ENCODE data around the gene LENEP. TPM values are rescaled to one million over a fixed set of nuclear protein-coding genes. Genes with fewer than 3 reads are reported as not detected.

LENEP gene, protein sequence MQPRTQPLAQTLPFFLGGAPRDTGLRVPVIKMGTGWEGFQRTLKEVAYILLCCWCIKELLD
- 0.93 and 0.98 TPM in 2 replicates for total RNA-seq

- intact Hi-C loops (cut with micrococcal nuclease): no loop called here
Measured at GRCh38 chr1:154993572-154994268, at the start of gene LENEP. TSS of gene LENEP (plus strand) at chr1:154993586. CDS start at chr1:154993608, 22 bp downstream.

DNA sequence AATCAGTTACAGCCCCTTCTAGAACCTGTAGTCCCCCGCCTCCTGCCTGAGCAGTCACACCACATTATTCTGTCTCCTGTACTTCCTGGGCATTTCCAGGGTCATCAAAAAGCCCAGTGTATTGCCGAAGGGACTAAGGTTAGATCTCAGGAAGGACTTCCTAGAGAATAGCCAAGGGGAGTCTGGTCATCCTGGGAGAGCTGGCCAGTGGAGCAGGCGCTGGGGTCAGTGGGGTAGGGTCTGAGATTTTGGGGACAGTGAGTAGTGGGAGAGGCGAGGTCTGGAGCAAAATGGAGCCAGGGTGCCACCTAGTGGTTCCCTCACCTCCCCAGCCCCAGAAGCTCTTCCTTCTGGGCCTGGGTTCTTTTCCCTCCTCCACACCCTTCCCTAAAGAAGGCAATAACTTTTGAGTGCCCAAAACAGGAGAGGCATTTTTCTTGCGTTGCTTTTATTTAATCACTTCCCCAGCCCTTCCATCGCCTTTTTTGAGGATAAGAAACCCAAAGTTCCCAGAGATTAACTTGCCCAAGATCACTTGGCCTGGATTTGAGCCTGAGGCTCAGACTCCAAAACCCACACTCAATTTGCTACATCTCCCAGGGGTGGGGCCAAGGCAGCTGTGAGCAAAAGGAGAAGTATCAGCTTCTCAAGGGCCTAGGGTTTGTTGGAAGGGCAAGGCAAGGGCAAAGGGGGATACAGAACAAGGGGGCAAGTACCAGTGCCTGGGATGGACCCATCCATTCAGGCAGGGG is 49.6 kb upstream of the LENEP start:
- intact Hi-C loops (cut with micrococcal nuclease): no loop called here

DNA sequence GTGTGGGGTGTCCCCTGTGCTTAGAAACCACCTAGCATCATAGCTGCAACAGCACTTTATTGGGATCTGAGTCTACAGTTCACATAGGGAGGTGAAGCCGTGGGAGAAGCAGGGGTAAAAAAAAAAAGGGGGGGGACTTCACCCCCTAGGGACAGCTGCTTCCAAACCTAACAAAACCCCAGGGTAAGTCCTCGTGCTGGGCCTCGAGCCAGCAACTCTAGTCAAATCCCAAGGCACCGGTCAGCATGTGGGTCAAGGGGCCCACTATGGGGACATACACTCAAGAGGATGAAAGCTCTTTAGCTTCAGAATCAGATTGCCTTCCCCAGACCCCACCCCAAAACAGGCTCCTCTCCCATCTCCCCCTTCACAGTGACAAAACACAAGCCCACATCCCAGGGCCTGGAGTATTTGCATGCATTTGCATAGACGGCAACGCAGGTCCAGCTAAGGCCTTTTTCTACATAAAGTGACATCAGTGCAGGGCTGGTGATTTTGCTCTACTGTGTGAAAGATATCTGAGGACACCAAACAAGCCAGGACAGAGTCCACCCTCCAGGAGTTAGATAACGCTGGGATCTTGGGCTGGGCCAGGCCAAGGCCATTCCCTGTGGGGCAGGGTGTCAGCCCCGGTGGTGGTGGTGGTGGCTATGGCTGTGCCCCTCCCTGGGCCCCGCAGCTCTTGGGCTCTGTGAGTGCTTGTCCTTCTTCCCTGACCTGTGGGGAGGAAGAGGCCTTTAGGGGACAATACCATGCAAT is 48.8 kb upstream of the LENEP start:
- intact Hi-C loops (cut with micrococcal nuclease): no loop called here

DNA sequence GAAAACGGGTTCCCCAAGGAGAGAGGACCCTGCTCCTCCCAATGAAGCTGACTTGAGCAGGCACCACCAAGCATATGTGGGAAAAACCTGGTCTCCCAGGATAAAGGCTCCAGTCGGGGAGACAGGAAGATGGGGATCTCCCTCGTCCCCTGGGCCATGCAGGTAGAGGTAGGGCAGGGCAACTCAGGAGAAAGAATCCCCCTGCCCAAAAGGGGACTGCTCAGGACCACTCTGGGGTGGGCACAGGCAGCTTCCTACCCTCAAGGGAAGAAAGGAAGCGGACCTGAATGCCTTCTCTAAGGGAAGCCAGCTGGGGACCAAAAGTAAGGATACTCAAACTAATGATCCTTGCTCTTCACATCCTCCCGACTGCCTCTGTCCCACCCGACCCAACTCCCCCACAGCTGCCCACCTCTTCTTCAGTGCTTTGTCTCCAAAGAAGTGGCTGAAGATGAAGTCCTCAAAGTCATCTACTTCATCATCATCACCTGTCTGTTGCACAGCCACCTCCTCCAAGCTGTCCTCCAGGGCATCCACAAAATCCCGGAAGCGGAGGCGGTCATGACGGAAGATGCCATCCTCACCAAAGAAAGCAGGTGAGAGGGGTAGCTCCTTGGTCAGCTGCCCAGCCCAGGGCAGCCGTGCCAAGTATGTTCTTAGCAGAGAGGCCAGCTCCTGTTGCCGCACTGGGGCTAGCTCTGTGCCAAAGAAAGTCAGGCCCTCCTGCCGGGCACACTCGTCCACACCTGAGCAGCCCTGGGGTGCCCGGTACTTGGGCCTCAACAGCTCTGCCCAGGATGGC is 48.0 kb upstream of the LENEP start:
- intact Hi-C loops (cut with micrococcal nuclease): no loop called here

DNA sequence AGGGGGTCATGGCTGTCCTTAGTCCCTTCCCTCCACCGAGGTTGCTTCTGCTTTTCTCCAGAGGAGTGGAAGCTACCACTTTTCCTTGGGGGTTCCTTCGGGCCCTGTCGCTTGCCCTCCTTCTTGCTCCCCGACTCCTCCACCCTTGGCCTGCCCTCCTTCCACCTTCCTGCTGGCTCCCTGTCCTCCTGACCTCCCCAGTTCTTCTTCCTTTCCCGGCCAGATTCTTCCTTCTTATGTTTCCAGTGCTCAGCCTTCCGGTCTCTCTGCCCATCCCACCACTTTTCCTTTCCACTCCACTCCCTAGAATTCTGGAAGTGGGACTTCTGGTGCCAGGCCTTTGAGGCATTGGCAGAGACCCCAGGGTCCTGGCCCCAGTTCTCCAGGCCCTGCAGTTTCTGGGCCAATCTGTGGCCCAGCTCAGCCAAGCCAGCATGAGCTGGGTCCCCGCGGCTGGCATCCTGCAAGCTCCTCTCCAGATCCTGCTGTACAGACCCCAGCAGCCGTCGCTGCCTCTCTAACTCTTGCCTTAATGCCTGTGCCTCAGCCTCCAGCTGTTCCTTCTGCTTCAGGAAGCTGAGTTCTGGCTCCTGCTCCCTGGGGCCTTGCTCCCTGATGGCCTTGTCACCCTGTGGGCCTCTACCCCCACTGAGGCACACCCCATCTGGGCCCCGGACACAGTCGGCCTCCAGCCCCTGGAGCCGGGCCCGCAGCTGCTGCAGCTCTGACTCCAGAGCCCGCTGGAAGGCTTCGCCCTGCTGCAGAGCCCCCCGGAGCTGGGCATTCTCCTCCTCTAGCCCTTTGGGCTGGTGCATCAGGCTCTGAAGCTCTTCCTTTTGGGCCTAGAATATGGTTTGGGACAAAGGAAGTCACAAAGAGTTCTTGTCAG is 47.2 kb upstream of the LENEP start:
- intact Hi-C loops (cut with micrococcal nuclease): no loop called here

DNA sequence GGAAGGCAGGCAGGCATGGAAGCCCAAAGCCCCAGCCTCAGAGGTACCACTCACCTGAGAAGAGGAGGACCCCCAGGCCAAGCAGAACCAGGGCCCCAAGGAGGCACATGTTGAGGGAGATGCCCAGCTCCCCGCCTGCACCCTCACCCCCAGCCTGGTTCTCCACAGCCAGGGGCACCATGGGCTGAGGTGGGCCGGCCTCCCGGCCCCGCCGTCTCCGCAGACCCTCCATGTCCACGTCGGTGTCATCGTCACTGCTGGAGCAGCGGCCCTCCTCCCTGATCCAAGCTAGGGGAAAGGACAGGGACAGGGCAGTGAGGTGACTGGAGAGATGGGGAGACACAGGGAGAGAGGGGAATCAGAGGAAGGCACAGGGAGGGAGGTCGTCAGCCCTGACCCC is 45.3 kb upstream of the LENEP start:
- intact Hi-C loops (cut with micrococcal nuclease): no loop called here

- intact Hi-C loops (cut with micrococcal nuclease): loop anchor here (10.0 kb wide), 1 partner anchor 1553 kb away; the partner anchor contains the start of gene MEF2D
Measured at GRCh38 chr1:154951901-154952657, 41.3 kb upstream of the LENEP start.

DNA sequence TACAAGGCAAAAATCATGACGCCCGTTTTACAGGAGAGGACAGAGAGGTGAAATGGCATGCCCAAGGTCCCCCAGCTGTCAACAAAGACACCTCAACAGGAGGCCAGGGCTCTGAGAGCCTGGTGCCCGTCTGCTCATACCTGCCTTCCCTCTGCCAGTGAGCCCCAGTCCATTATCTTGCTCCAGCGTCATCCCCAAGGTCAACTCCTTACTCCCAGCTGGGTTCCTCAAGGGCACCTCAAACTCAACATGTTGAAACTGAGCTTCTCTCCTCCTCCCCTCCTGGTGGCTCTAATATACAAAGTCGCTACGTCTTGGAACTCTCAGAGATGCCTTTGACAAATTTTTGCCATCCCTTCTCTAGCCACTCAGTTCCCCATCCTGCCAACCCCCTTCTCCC is 40.7 kb upstream of the LENEP start:
- intact Hi-C loops (cut with micrococcal nuclease): loop anchor here (10.0 kb wide), 1 partner anchor 1552 kb away; the partner anchor contains the start of gene MEF2D

GRCh38 chr1:154953611-154954038 is 39.8 kb upstream of the LENEP start:
- intact Hi-C loops (cut with micrococcal nuclease): loop anchor here (2.0 to 10.0 kb wide), 3 partner anchors 109 to 1551 kb away; partner anchors contain the start of genes ATP8B2, EFNA4 and MEF2D

DNA sequence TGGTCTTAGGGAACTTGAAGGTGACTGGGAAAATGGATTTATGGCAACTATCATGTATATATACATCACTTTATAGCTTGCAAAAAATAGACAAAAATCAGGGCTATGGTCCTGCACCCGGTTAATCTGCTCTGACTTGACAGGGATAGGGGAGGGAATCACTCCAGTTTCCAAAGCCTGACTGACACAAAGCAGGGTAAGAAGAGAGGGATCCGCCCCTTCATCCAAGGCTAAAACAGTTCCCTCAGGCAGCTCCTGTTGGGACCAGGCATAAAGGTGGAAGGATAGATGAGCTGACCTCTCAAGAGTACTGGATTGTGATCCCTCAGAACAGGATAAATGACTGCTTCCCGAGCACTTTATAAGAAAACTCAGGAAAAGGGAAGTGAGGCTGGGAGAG is 38.8 kb upstream of the LENEP start:
- intact Hi-C loops (cut with micrococcal nuclease): loop anchor here (2.0 to 10.0 kb wide), 3 partner anchors 108 to 1550 kb away; partner anchors contain the start of genes ATP8B2, EFNA4 and MEF2D

- intact Hi-C loops (cut with micrococcal nuclease): loop anchor here (1.0 to 10.0 kb wide), 9 partner anchors 18 to 1550 kb away; partner anchors contain the start of genes ADAR, ATP8B2, CKS1B and EFNA4
Measured at GRCh38 chr1:154955039-154955717, 38.2 kb upstream of the LENEP start.

- intact Hi-C loops (cut with micrococcal nuclease): loop anchor here (1.0 to 10.0 kb wide), 9 partner anchors 18 to 1549 kb away; partner anchors contain the start of genes ADAR, ATP8B2, CKS1B and EFNA4
Measured at GRCh38 chr1:154955718-154956543, 37.5 kb upstream of the LENEP start, which contains the start of gene PBXIP1. TSS of gene PBXIP1 (minus strand) at chr1:154956099. CDS start at chr1:154953721, 2,378 bp downstream.

DNA sequence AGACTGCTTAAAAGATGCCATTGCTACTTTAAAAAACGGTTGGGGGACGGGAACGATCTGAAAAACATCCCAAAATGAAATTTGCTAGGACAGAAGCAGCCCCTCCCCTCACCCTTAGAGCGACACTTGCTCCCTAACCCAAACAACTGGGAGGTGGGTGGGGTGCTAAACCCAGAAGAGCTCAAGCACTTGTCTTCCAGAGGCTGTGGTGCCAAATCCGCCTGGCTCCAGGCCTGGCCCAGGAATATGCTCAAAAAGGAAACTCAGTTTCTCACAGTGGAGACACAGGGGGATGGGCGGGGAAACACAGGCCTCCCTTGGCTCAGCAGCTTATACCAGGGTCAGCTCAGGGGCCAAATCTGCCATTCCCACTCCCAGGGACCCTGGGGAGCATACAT is 36.8 kb upstream of the LENEP start:
- intact Hi-C loops (cut with micrococcal nuclease): loop anchor here (10.0 kb wide), 1 partner anchor 1548 kb away; the partner anchor contains the start of gene MEF2D

DNA sequence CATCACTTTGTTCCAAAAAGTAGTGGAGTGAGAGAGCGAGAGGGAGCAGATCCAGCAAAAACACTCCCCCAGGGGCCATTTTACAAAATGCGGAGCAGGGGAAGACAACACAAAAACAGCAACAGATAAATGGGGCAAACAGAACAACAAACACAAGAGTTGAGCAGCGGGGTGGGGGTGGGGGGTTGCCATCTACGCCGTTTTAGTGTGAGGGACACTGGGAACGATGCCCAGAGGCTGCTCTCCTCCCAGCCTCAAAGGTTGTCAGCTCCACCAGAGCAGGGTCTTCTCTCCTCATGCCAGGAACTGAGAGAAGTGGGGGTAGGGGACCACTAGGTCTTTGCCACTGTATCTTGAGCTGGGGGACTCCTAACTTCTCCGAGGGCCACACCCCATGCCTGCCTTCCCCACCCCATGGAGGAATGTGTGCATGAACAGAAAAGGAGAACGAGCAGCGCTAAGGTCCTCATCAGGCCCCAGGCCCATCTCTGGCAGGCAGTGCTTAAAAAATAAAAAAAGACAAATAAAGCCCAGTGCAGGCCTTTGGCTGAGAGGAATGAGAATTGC is 36.2 kb upstream of the LENEP start:
- intact Hi-C loops (cut with micrococcal nuclease): loop anchor here (10.0 kb wide), 1 partner anchor 1548 kb away; the partner anchor contains the start of gene MEF2D

DNA sequence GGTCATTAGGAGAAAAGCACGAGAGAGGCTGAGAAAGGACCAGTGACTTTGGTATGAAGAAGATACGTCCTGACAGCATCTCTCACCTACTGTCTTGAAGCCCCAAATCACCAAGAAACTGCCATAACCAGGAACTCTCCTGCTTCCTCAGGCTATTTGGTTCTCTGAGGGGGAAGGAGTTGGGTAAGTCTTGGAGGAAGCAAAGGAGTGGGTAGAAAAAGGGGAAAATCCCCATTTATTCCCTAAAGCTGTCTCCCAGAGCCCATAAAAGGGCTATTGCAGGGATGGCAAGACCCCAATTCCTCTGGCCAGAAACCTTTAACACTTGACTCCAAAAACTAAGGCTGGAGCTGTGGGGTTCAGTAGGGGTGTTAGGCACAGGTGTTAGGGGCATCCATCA is 35.4 kb upstream of the LENEP start:
- intact Hi-C loops (cut with micrococcal nuclease): loop anchor here (10.0 kb wide), 1 partner anchor 1547 kb away; the partner anchor contains the start of gene MEF2D

- intact Hi-C loops (cut with micrococcal nuclease): loop anchor here (10.0 kb wide), 1 partner anchor 1546 kb away; the partner anchor contains the start of gene MEF2D
Measured at GRCh38 chr1:154958681-154959425, 34.5 kb upstream of the LENEP start.
